D721Med (cell line): ENCODE results near the gene CPEB4.

ENCODE experiments used
- DNase-seq: peaks from one replicate; pipeline ENCODE4 v3.0.0; 2011; ENCODE audit warnings: low spot score; ENCODE audit not compliant: insufficient read length
- FAIRE-seq: peaks from 2 replicates; lab custom pipeline; 2011; peaks lifted over from hg19 to GRCh38; lab: Jason Lieb, UNC
- CTCF ChIP-seq: IDR thresholded peaks from 2 replicates; pipeline ENCODE4 v1.5.1; 2012; ENCODE audit warnings: mild to moderate bottlenecking, control low read depth; ENCODE audit not compliant: insufficient read depth; ENCODE audit errors: missing control alignments

The CPEB4 gene

GRCh38 chr5:173969167-173970049, 81.3 kb downstream of the CPEB4 start:
- no peak for TF ChIP-seq CTCF
- DNase-seq (no peak), FAIRE-seq (no peak)

GRCh38 chr5:173970878-173971650, 82.9 kb downstream of the CPEB4 start:
- no peak for DNase-seq
- TF ChIP-seq CTCF, result no peak
- no peak for FAIRE-seq

GRCh38 chr5:173971681-173972345, 83.7 kb downstream of the CPEB4 start:
- DNase-seq (no peak), FAIRE-seq (no peak)
- TF ChIP-seq CTCF, result no peak

GRCh38 chr5:173972607-173972924, 84.4 kb downstream of the CPEB4 start:
- FAIRE-seq (no peak), DNase-seq (no peak)
- no peak for TF ChIP-seq CTCF

- TF ChIP-seq CTCF, result peak; percentile 85
- no peak for FAIRE-seq
- DNase-seq, result peak; percentile 76
Measured at GRCh38 chr5:173972925-173973615, 84.9 kb downstream of the CPEB4 start.

- FAIRE-seq (no peak), DNase-seq (no peak)
- no peak for TF ChIP-seq CTCF
Measured at GRCh38 chr5:173973616-173973969, 85.4 kb downstream of the CPEB4 start.
